HG03432 (cell line): ENCODE measurements around the gene TRIM34.
"Not testable (repeated sequence)": the region's sequence is repeated elsewhere in the genome, so short reads cannot be mapped to it uniquely, and the experiment has no call there.

ENCODE experiments used
- ATAC-seq: cut with Tn5 transposase; IDR thresholded peaks from one replicate; pipeline ENCODE4 v1.9.1; 2021; ENCODE audit warnings: mild to moderate bottlenecking, moderate library complexity; ENCODE audit not compliant: unreplicated experiment

The TRIM34 gene

DNA sequence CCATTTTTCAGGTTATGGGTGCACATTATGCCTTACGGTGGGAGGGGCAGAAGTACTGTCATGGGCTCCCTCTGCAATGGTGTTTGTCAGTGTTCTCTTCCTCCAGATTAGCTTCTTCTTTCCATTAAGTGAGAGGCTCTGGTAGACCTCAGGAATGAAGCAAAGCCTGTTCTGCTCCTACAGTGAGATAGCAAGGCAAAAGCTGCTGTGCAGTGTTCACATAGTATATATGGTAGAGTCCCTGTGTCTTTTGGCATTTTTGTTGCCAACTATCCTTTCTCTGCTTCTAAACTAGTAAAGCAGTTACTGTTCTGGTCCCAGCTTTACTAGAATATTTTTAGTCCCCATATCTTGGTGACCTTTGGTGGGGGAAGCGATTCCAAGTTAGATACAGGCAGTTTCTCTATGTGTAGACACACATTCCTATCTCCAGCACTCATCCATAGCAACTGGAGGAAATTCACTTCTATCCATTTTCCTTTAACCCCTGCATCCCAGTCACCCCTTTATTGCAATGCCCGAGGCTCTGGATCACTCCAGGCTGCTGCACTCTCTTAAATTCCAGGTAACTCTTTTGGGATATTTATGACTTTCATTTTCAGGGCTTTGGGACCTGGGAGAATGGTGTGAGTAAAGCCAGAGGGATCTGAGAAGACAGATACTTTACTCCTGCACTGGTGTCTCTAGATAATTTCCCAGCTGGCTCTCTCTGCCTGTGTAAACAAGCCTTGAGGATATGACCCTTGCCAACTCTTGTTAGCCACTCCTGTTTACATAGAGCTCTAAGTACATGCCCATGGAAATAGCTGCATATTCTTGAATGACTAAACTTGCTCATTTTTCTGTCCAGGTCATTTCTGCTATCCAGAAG is 3.9 kb upstream of the TRIM34 start:
- no peak for ATAC-seq

- no peak for ATAC-seq
Measured at GRCh38 chr11:5621580-5621979, 3.2 kb upstream of the TRIM34 start.

- ATAC-seq: no peak
Measured at GRCh38 chr11:5622802-5623201, 2.0 kb upstream of the TRIM34 start.

- no peak for ATAC-seq
Measured at GRCh38 chr11:5625281-5625680, 480 bp downstream of the TRIM34 start.

GRCh38 chr11:5626196-5626595 is 1.4 kb downstream of the TRIM34 start:
- no peak for ATAC-seq

DNA sequence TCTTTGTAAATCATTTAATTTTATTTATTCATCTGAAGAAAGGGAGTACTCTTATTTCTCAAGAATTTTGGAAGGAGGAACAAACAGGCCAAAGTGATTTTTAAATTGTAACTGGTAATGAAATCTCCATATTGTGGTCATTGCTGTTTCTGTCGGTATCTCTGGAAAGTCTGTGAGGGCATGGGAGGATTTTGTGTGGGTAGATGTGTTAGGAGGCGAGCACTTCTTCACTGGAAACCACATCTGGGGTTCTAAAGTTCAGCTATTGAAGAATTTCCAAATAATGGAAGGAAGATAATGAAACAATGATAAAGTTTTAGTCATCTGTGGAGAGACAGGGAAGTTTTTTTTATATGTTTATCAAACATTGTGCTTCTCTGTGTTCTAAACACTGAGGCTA is 6.6 kb downstream of the TRIM34 start:
- peak; percentile 24 for ATAC-seq

DNA sequence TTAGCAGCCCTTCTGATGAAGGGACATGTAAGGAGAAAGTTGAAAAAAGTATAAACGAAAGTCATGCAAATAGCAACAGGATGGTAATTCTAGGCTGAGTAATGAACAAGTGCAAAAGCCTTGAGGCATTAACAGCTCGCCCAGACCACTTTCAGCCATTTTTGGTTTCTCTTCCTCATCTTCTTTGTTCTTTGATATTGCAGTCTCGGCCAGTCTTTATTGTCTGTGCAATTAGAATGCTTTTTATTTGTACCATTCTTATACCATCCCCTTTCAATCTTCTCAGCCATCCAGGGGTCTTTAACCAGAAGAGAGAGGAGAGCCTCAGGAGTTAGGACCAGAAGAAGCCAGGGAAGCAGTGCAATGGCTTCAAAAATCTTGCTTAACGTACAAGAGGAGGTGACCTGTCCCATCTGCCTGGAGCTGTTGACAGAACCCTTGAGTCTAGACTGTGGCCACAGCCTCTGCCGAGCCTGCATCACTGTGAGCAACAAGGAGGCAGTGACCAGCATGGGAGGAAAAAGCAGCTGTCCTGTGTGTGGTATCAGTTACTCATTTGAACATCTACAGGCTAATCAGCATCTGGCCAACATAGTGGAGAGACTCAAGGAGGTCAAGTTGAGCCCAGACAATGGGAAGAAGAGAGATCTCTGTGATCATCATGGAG is 7.3 kb downstream of the TRIM34 start:
- ATAC-seq: peak; percentile 96

DNA sequence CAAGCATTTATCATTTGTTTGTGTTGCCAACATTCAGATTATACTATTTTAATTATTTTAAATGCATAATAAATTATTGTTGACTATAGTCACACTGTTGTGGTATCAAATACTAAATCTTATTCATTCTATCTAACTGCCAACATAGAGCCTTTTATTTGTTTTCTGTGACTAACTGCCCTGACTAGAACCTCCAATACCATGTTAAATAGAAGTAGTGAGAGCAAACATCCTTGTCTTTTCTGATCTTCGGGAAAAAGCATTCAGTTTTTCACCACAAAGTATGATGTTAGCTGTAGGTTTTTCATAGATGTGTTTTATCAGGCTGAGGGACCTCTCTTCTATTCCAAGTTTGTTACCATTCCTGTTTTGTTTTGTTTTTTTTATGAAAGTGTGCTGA is 15.2 kb downstream of the TRIM34 start:
- no peak for ATAC-seq

GRCh38 chr11:5643585-5643984 is 18.8 kb downstream of the TRIM34 start:
- ATAC-seq: no peak

DNA sequence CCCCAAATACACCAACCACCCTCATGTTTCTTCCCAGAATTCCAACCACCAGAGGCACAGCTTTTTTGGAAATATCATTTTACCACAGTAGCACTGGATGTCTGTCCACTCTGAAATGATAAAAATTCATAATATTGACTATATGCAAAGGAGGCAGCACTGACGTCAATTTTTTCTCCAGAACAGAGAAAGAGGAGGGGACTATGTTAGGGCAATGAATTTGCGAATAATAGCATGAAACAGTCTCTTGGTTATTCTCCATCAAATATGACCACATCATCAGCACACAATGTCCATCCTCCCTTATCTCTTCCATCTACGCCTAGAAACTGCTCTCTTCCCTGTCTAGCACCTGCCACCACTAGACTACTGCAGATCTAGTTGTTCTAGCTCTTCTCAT is 21.3 kb downstream of the TRIM34 start:
- no peak for ATAC-seq

DNA sequence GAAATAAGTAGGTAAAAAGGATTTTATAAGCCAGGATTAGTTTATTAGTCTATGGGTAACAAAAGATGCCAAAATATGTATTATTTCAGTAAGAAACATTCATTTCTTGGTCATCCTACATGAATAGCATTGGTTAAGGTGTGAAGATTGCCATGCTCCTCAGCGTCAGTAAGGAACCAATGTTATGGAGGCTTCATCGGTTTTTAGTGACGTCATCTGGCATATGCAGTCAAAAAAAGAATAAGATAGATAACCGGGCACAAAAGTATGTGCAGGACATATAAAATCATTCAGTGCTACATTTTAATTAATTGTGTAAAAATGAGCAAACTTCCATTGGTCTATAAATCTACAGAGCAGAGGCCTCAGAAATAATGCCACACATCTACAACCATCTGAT is 30.7 kb downstream of the TRIM34 start:
- no peak for ATAC-seq

GRCh38 chr11:5656956-5657355 is 32.2 kb downstream of the TRIM34 start:
- not testable (repeated sequence) for ATAC-seq

- ATAC-seq: no peak
Measured at GRCh38 chr11:5658318-5658717, 33.5 kb downstream of the TRIM34 start.

DNA sequence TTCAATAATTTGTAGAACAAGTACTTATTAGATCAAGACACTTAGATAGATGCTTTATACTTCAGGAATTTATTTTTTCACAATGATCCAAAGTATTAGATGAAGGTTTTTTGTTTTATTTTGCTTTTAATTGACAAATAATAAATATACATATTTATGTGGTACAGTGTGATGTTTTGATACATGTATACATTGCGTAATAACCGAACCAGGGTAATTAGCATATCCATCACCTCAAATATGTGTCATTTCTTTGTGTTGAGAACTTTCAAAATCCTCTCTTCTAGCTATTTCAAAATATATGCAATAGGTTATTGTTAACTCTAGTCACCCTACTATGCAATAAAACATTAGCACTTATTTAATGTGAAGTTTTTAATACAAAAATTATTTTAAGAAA is 38.7 kb downstream of the TRIM34 start:
- no peak for ATAC-seq

- ATAC-seq: no peak
Measured at GRCh38 chr11:5665051-5665570, 40.3 kb downstream of the TRIM34 start.

GRCh38 chr11:5665746-5666401 is 41.1 kb downstream of the TRIM34 start:
- ATAC-seq: no peak

DNA sequence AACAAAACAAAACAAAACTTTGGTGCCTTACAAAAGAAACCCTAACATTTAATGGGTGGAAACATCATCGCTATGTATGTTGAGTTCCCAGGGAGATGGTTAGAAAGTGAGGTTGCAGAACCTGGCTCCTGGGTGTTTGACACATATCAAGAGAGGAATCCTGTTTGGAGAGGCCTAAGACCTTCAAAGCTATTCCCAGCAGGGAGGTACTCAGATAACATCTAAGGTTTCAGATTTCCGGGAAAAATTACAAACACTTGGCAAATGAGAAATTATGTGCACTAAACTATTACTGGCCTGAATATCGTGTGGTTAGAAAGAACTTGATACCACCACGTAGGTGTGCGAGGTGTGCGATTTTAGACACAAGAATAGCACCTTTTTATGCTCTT is 41.6 kb downstream of the TRIM34 start:
- ATAC-seq: no peak

GRCh38 chr11:5671831-5672230 is 47.0 kb downstream of the TRIM34 start:
- ATAC-seq: no peak

DNA sequence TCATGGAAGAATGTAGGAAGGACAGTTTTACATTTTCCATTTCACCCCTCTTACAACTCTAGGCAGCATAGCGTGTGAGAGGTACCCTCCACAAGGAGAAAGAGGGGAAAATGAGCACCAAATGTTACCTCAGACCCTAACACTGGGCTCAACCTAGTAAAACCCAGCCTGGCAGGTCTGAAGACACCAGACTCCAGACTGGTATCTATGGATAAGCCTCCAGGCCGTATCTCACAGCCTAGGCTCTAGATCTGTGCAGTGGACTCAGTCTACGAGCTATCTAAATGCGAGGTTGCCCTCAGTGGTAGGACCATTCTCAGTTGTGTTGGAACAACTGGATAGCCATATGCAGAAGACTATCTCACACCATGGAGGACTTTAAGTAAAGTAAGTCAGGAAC is 49.6 kb downstream of the TRIM34 start:
- ATAC-seq: no peak

DNA sequence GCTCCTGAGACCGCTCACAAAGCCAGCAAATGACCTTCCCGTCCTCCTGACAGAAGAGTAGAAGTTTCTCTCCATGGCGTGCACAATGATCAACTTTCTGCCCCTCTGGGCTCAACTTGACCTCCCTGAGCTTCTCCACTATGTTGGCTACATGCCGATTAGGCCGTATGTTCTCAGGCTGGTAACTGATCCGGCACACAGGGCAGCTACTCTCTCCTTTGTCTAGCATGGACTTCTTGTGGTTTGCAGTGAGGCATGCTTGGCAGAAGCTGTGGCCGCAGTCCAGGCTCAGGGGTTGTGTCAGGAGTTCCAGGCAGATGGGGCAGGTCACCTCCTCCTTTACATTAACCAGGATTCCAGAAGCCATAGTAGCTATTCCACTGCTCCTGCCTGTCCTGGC is 55.0 kb downstream of the TRIM34 start:
- ATAC-seq: no peak

GRCh38 chr11:5682890-5683441 is 58.2 kb downstream of the TRIM34 start:
- not testable (repeated sequence) for ATAC-seq
